HL-60 (cell line): ENCODE data around the gene CHMP4B.

Experiments
- GABPA ChIP-seq: IDR thresholded peaks from 2 replicates; pipeline ENCODE4 v1.6.1; 2012; ENCODE audit warnings: low read depth
- POLR2AphosphoS5 ChIP-seq: IDR thresholded peaks from 2 replicates; pipeline ENCODE4 v1.6.1; 2012; ENCODE audit warnings: low read depth
- SPI1 ChIP-seq: IDR thresholded peaks from 2 replicates; pipeline ENCODE4 v1.6.1; 2012; ENCODE audit warnings: low read depth, mild to moderate bottlenecking, borderline replicate concordance
- TF ChIP-seq, protein P1 (sequence below): IDR thresholded peaks from one replicate; pipeline ENCODE4 v1.5.1; 2011; ENCODE audit warnings: low read length, control low read depth, inconsistent platforms; ENCODE audit not compliant: insufficient read depth
- TF ChIP-seq, protein P2 (sequence below): IDR thresholded peaks from 2 replicates; pipeline ENCODE4 v1.6.1; 2012; ENCODE audit warnings: low read depth; ENCODE audit not compliant: insufficient replicate concordance

DNA sequence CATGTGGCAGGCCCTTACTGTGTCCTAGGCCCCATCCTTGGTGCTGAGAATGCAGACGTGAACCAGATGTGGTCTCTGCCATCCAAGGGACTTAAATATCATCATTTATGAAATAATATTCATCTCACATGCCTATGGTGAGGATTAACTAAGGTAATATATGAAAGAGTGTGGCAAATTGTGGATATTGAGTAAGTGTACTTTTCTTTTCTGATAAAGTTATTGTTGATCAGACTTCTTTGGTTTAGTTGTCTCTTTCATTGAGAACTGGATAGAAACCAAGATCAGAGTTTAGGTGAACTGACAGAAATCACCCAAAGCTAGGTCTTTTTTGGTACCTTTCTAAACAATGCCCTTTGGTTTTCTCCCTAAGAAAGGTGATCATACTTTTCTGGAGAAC lies 5.0 kb downstream of the CHMP4B start:
- TF ChIP-seq, protein P1, sequence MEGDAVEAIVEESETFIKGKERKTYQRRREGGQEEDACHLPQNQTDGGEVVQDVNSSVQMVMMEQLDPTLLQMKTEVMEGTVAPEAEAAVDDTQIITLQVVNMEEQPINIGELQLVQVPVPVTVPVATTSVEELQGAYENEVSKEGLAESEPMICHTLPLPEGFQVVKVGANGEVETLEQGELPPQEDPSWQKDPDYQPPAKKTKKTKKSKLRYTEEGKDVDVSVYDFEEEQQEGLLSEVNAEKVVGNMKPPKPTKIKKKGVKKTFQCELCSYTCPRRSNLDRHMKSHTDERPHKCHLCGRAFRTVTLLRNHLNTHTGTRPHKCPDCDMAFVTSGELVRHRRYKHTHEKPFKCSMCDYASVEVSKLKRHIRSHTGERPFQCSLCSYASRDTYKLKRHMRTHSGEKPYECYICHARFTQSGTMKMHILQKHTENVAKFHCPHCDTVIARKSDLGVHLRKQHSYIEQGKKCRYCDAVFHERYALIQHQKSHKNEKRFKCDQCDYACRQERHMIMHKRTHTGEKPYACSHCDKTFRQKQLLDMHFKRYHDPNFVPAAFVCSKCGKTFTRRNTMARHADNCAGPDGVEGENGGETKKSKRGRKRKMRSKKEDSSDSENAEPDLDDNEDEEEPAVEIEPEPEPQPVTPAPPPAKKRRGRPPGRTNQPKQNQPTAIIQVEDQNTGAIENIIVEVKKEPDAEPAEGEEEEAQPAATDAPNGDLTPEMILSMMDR, result no peak
- TF ChIP-seq POLR2AphosphoS5 (no peak), GABPA (no peak), SPI1 (no peak)
- TF ChIP-seq, protein P2, sequence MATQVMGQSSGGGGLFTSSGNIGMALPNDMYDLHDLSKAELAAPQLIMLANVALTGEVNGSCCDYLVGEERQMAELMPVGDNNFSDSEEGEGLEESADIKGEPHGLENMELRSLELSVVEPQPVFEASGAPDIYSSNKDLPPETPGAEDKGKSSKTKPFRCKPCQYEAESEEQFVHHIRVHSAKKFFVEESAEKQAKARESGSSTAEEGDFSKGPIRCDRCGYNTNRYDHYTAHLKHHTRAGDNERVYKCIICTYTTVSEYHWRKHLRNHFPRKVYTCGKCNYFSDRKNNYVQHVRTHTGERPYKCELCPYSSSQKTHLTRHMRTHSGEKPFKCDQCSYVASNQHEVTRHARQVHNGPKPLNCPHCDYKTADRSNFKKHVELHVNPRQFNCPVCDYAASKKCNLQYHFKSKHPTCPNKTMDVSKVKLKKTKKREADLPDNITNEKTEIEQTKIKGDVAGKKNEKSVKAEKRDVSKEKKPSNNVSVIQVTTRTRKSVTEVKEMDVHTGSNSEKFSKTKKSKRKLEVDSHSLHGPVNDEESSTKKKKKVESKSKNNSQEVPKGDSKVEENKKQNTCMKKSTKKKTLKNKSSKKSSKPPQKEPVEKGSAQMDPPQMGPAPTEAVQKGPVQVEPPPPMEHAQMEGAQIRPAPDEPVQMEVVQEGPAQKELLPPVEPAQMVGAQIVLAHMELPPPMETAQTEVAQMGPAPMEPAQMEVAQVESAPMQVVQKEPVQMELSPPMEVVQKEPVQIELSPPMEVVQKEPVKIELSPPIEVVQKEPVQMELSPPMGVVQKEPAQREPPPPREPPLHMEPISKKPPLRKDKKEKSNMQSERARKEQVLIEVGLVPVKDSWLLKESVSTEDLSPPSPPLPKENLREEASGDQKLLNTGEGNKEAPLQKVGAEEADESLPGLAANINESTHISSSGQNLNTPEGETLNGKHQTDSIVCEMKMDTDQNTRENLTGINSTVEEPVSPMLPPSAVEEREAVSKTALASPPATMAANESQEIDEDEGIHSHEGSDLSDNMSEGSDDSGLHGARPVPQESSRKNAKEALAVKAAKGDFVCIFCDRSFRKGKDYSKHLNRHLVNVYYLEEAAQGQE, result no peak
